CD4-positive, alpha-beta T cell treated with Interleukin-1 beta for 1 hour (primary cell): ENCODE measurements around the gene NDUFAF2.
"Not testable (repeated sequence)": the region's sequence is repeated elsewhere in the genome, so short reads cannot be mapped to it uniquely, and the experiment has no call there.

Experiments
- DNase-seq, 2 donors: peaks; one replicate each; pipeline ENCODE4 v3.0.0-alpha.2; 2020 to 2022

NDUFAF2 gene

GRCh38 chr5:60993875-60994571 is 49.0 kb downstream of the NDUFAF2 start:
- DNase-seq, result no peak

GRCh38 chr5:60996368-60996767 is 51.4 kb downstream of the NDUFAF2 start:
- no peak for DNase-seq

GRCh38 chr5:60997721-60998120 is 52.7 kb downstream of the NDUFAF2 start:
- no peak for DNase-seq

GRCh38 chr5:61000887-61001286 is 55.9 kb downstream of the NDUFAF2 start:
- no peak for DNase-seq

GRCh38 chr5:61001647-61002046 is 56.6 kb downstream of the NDUFAF2 start:
- no peak for DNase-seq

DNA sequence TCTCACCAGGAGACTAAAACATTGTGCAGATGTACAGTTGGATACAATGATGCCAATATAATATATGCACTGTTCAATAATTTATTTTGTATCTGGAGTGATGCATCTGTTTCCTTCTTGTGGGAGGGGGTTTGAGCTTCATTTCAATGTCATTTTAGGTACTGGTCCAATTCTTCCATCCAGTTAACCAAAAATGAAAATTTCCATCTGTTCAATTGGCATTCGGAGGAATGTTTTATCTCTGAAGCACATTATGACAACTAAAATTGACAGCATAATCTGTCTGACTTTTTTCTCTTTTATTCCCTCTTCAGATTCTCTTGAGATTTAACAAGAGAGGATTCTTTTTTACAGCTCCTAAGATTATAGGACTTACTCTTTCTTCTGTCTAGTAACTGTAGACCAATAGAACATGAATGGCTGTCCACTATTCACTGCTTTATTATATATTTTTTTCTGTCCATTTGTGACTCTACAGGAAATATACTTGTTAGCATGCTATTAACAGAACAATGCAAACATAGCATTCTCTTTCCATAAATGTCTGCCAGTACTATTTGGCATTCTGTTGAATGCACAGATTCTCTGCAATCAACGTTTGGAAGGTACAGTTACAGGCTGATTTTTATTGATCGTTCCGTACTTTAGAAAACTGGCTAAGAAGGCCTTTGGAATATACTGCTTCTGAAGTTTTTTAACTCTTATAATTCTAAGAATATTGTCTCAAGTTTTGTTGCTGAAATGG is 57.8 kb downstream of the NDUFAF2 start:
- DNase-seq, result no peak

GRCh38 chr5:61004448-61004847 is 59.4 kb downstream of the NDUFAF2 start:
- no peak for DNase-seq

- no peak for DNase-seq
Observed at GRCh38 chr5:61009907-61010306, 64.9 kb downstream of the NDUFAF2 start.

- no peak for DNase-seq
Observed at GRCh38 chr5:61010467-61011454, 65.8 kb downstream of the NDUFAF2 start.

DNA sequence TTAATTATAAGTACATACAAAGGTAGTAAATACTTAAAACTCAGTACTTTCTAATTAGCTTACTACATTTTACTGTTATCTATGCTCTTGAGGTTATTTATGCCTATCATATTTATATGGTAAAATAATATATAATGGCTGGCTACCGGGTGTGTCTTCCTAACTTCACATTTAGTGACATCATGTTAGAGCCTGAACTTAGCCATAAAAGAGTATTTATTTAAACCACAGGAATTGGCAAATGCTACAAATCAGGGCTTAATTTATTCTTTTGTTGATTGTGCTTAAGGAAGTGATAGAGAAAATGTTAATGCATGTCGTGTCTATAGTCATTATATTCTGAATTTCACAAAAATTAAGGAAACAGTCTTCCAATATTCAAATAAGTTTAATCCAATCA is 73.1 kb downstream of the NDUFAF2 start:
- DNase-seq, result no peak

DNA sequence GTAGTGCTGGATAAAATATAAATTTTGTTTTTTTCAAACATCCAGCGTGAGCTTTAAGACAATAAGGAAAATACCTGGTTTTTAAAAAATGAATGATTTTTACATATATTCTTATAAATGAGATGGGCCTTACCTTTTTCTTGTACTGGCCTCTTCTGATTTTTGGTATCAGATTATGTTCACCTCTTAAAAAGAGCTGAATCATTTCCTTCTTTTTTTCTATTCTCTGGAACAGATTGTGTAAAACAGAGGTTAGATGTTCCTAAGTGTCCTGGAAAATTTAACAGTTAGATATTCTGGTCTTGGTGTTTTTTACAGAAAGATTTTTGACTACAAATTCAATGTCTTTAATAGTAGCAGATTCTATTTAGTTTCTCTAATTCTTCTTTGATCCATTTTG is 74.6 kb downstream of the NDUFAF2 start:
- DNase-seq, result no peak

DNA sequence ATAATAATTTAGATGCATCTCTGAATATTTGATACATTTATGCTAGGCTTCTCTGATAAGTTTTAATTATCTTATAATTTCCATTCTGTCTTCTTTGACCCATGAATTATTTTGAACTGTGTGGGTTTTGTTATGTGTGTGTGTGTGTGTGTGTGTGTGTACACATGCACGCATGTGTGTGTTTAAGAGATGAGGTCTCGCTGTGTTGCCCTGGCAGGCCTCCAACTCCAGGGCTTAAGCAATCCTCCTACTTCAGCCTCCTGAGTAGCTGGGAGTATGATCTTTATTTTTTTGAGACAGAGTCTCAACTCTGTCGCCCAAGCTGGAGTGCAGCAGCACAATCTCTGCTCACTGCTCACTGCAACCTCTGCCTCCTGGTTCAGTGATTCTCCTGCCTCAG is 75.4 kb downstream of the NDUFAF2 start:
- DNase-seq, result no peak

DNA sequence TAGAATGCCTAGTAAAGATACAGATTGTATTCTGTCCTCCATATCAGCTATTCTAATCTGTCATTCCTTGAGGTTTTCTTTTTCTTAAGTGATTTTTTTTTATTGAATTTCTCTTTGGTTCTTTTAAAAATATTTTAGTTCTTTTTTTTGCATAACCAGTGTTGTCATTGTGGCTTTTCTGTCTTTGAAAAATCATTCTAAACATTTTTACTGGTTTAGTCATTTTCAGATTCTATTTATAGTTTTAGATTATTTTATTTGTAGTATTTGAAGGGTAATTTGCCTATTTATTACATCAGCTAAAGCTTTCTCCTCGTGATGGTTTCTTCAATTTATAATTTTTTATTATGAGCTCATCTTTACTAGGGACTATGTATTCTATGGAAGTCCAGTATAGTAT is 78.1 kb downstream of the NDUFAF2 start:
- no peak for DNase-seq

DNA sequence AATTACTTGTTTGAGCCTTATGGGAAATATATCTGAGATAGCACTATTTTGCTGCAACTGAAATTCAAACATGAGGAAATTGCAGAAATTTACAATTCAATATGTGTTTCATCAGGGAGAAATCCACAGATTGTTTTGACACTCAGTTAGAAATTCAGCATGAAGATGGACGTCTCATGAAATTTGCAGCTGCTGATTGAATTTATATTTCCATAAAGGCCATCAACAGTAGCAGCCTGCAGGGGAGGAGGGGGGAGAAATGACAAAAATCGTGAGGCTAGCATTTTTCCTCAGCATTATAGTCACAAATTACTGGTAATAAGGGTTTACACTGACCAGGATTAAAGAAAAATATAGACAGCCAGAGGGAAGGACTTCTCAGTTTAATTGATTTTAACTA is 81.0 kb downstream of the NDUFAF2 start:
- DNase-seq, result no peak

- no peak for DNase-seq
Observed at GRCh38 chr5:61028382-61028781, 83.4 kb downstream of the NDUFAF2 start.

DNA sequence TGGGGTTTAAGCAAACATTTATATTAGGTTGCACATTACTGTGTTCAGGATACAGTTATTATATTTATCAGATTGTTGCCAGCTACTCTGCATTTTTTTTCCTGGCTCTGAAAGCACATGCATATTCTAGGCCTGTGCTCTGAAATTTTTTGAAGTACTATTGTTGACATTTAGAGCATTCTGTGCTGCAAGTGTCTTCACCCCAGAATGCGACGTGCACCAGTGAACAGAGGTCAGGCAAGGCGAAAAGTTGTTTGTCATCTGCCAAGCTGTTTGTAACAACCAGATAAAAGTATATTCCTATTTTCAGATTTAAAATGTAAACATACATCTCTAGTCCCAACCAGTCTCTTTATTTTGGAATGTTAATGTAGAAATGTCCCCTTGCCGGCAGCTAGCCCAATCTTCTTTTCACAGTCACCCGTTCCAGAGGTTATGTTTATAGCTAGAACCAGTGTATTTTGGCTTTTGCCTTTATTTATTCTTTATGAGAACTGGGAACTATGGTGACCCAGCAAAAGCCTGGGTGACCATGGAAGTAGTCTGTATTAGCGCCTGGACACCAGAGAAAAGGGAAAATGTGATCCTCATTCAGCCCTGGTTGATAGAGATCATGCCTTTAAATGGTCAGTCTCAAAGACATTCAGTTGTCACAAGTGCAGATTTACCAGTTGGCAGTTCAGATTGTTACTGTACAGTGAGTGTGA is 84.6 kb downstream of the NDUFAF2 start:
- DNase-seq, result no peak

GRCh38 chr5:61030163-61030482 is 85.1 kb downstream of the NDUFAF2 start:
- DNase-seq, result no peak

- DNase-seq, result not testable (repeated sequence)
Observed at GRCh38 chr5:61031301-61031700, 86.3 kb downstream of the NDUFAF2 start.

- no peak for DNase-seq
Observed at GRCh38 chr5:61044545-61044944, 99.5 kb downstream of the NDUFAF2 start.

DNA sequence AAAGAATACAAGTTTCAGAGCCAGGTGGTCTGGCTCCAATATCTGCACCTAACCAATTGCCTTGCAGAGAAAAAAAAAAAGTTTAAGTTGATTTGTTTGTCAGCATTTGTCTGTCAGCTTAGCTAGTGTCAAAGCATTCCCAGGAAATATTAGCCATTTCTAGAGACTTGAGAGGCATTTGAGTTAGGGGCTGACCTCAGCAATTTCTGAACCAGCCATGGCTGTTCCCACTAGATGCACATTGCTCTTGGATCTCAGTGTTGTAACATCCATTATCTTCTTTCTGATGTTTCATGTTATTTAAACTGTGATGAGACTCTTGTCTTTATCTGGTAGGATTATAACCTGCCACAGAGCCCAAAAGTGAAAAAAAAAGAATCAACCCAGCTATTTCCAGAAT is 102.3 kb downstream of the NDUFAF2 start:
- DNase-seq, result no peak

DNA sequence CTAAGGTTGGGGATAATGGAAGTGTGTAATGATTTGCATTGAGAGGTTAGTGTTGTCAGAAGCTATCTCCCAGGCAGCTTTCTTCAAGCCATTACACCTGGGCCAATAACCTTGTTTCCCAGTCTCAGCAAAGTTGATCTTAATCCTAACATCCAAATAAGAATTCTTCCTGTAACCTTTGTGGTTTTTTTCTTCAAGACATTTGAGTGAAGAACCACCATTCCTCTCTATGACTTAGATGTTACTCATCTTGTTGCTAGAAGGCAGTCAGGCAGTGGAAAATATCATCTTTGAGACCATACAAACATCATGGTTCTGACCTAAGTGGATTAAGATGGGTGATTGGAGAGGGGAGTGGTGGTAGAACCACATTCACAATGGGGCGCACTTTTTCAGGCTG is 103.5 kb downstream of the NDUFAF2 start:
- no peak for DNase-seq

- no peak for DNase-seq
Observed at GRCh38 chr5:61050292-61050691, 105.3 kb downstream of the NDUFAF2 start.

- DNase-seq, result no peak
Observed at GRCh38 chr5:61051267-61051666, 106.3 kb downstream of the NDUFAF2 start.
